K562 (cell line): ENCODE results near the gene BRICD5. TPM values are rescaled to one million over a fixed set of nuclear protein-coding genes. Genes with fewer than 3 reads are reported as not detected.

ENCODE experiments used
- KAT2B ChIP-seq: IDR thresholded peaks from one replicate; pipeline ENCODE4 v1.6.1; 2012; ENCODE audit warnings: low read depth, mild to moderate bottlenecking, control low read depth, inconsistent platforms, low read length, moderate library complexity
- KLF1 ChIP-seq: fragments of 450-650 bp; IDR thresholded peaks from 2 replicates; pipeline ENCODE4 v1.6.1; 2016; ENCODE audit warnings: missing genetic modification characterization, missing compliant biosample characterization
- LCOR ChIP-seq: sonication (generic); formaldehyde crosslinking; IDR thresholded peaks from 2 replicates; pipeline ENCODE4 v1.8.0; 2022; ENCODE audit warnings: mild to moderate bottlenecking, missing genetic modification reagents
- PPARD ChIP-seq: fragments of 250-450 bp; sonication (Bioruptor Pico); IDR thresholded peaks from 2 replicates; pipeline ENCODE4 v1.8.0; 2022; ENCODE audit warnings: inconsistent platforms, mild to moderate bottlenecking, moderate library complexity
- SETDB1 ChIP-seq: IDR thresholded peaks from one replicate; pipeline ENCODE4 v1.6.1; 2012; ENCODE audit warnings: low read length, control low read depth, inconsistent platforms
- TCFL5 ChIP-seq: fragments of 250-450 bp; sonication (Bioruptor Pico); conservative IDR thresholded peaks from 2 replicates; pipeline ENCODE4 v1.6.1; 2021; ENCODE audit warnings: mild to moderate bottlenecking, moderate library complexity, matching md5 sums
- ZBTB2 ChIP-seq: fragments of 450-650 bp; IDR thresholded peaks from 2 replicates; pipeline ENCODE4 v1.6.1; 2016; ENCODE audit warnings: antibody characterized with exemption
- ZNF280B ChIP-seq: fragments of 250-450 bp; sonication (Bioruptor Pico); IDR thresholded peaks from 2 replicates; pipeline ENCODE4 v1.5.1; 2021; ENCODE audit warnings: mild to moderate bottlenecking
- ZNF449 ChIP-seq: fragments of 250-450 bp; sonication (Bioruptor Pico); IDR thresholded peaks from 2 replicates; pipeline ENCODE4 v1.8.0; 2022; ENCODE audit warnings: moderate library complexity, mild to moderate bottlenecking, inconsistent platforms
- ZNF584 ChIP-seq: fragments of 200-800 bp; sonication (Bioruptor generic); IDR thresholded peaks from 2 replicates; pipeline ENCODE4 v1.6.1; 2016; ENCODE audit warnings: low read depth, mild to moderate bottlenecking, missing genetic modification characterization, missing compliant biosample characterization
- ZNF589 ChIP-seq: fragments of 200-800 bp; sonication (Bioruptor generic); IDR thresholded peaks from 2 replicates; pipeline ENCODE4 v1.6.1; 2016; ENCODE audit warnings: low read depth, missing genetic modification characterization, missing compliant biosample characterization
- polyA plus RNA-seq, 8 experiments: library from polyadenylated mRNA; depleted of rRNA in 4 of 8; stranded (reverse) in 5 of 8; unstranded in 3 of 8; fragments of >200 nt; fragmentation: Nextera tagmentation in 2 of 8; fragmentation: Illumina TruSeq in 1 of 8; extraction: Ambion mirVana in 2 of 8; extraction: Trizol in 1 of 8; gene quantifications; 2 replicates each; pipeline versions ENCODE4 v1.2.1 to v1.2.3, GENCODE V29; 2011 to 2014; ENCODE audit warnings: inconsistent platforms in 1 of 8, missing spikeins in 1 of 8
- total RNA-seq, 7 experiments: library from RNA; depleted of rRNA in 6 of 7; stranded (reverse); fragments of >200 nt in 6 of 7; fragmentation: Illumina TruSeq in 2 of 7; extraction: Trizol in 2 of 7; gene quantifications; 2 replicates each; pipeline versions ENCODE4 v1.2.1 to v1.2.3, GENCODE V29; 2011 to 2021; ENCODE audit warnings: low replicate concordance in 1 of 7

BRICD5 gene
- total and polyA plus RNA-seq, 9 of the 15 experiments (the other 6 are each of a cell fraction or from before 2014, with no cell fraction given), result 0.24 to 15.1 (median 2.4) TPM; not detected in 1

- TF ChIP-seq ZNF449 (CRISPR knock-in tag), result no peak
- no peak for TF ChIP-seq TCFL5 (CRISPR knock-in tag)
- no peak for TF ChIP-seq ZBTB2
- TF ChIP-seq PPARD, result no peak
- no peak for TF ChIP-seq KAT2B
- no peak for TF ChIP-seq KLF1 (tag)
- TF ChIP-seq ZNF280B, result no peak
- no peak for TF ChIP-seq LCOR (CRISPR knock-in tag)
- no peak for TF ChIP-seq SETDB1
- TF ChIP-seq ZNF584 (CRISPR knock-in tag), result no peak
- TF ChIP-seq ZNF589 (CRISPR knock-in tag), result no peak
These were observed 2.8 kb downstream of the BRICD5 start (continued) for GRCh38 chr16:2207872-2208271.
